WTC11 (cell line): ENCODE data around the gene APH1A. TPM values are rescaled to one million over a fixed set of nuclear protein-coding genes. Genes with fewer than 3 reads are reported as not detected.
"Not testable (repeated sequence)": the region's sequence is repeated elsewhere in the genome, so short reads cannot be mapped to it uniquely, and the experiment has no call there.

Source experiments
- ATAC-seq: fragments of 200-7000 bp; cut with Tn5 transposase; 2 replicates; pipeline ENCODE4 v1.10.0; 2021; ENCODE audit warnings: mild to moderate bottlenecking, moderate library complexity
- CTCF ChIA-PET: fragments of 300-600 bp; sonication (Branson Sonifier 250); formaldehyde crosslinking; loops from one replicate; lab custom pipeline; 2021; ENCODE audit warnings: antibody characterized with exemption; lab: Charles Lee
- POLR2A ChIA-PET: fragments of 350-600 bp; sonication (Branson Sonifier 250); formaldehyde crosslinking; loops from one replicate; lab custom pipeline; 2021; ENCODE audit warnings: antibody characterized with exemption; lab: Charles Lee
- DNase-seq: peaks from one replicate; pipeline ENCODE4 v3.0.0; 2021; ENCODE audit warnings: low spot score
- H3K27ac Mint-ChIP-seq: 2 replicates; pipeline ENCODE4 v1.8.0; 2021; ENCODE audit warnings: mixed read lengths
- H3K27me3 Mint-ChIP-seq: 2 replicates; pipeline ENCODE4 v1.8.0; 2021; ENCODE audit warnings: low read depth, mild to moderate bottlenecking, moderate library complexity, mixed read lengths
- H3K36me3 Mint-ChIP-seq: 2 replicates; pipeline ENCODE4 v1.8.0; 2021; ENCODE audit warnings: mixed read lengths
- H3K4me1 Mint-ChIP-seq: 2 replicates; pipeline ENCODE4 v1.8.0; 2022; ENCODE audit warnings: mixed read lengths
- H3K4me3 Mint-ChIP-seq: 2 replicates; pipeline ENCODE4 v1.8.0; 2021; ENCODE audit warnings: mild to moderate bottlenecking, moderate library complexity, mixed read lengths
- H3K9me3 Mint-ChIP-seq: 2 replicates; pipeline ENCODE4 v1.8.0; 2021; ENCODE audit warnings: mixed read lengths
- ATF1 ChIP-seq: sonication (generic); formaldehyde crosslinking; IDR thresholded peaks from 2 replicates; pipeline ENCODE4 v1.8.1; 2023; ENCODE audit warnings: mild to moderate bottlenecking, moderate library complexity, missing genetic modification reagents
- CREB1 ChIP-seq: sonication (generic); formaldehyde crosslinking; IDR thresholded peaks from 2 replicates; pipeline ENCODE4 v1.8.0; 2023; ENCODE audit warnings: mild to moderate bottlenecking, missing genetic modification reagents
- ELF4 ChIP-seq: sonication (generic); formaldehyde crosslinking; IDR thresholded peaks from 2 replicates; pipeline ENCODE4 v1.8.1; 2022; ENCODE audit warnings: low read depth, mild to moderate bottlenecking, moderate library complexity, missing genetic modification reagents
- ESRRA ChIP-seq: sonication (generic); formaldehyde crosslinking; IDR thresholded peaks from 2 replicates; pipeline ENCODE4 v1.8.1; 2022; ENCODE audit warnings: mild to moderate bottlenecking, missing genetic modification reagents, borderline replicate concordance
- KAT7 ChIP-seq: sonication (generic); formaldehyde crosslinking; IDR thresholded peaks from 2 replicates; pipeline ENCODE4 v1.8.1; 2023; ENCODE audit warnings: missing genetic modification reagents, mild to moderate bottlenecking, borderline replicate concordance
- MXD4 ChIP-seq: fragments of 250-450 bp; sonication (Bioruptor Pico); IDR thresholded peaks from 2 replicates; pipeline ENCODE4 v1.8.0; 2021; ENCODE audit warnings: mild to moderate bottlenecking, moderate library complexity, borderline replicate concordance
- MYBL2 ChIP-seq: sonication (generic); formaldehyde crosslinking; IDR thresholded peaks from 2 replicates; pipeline ENCODE4 v1.8.1; 2023; ENCODE audit warnings: mild to moderate bottlenecking, moderate library complexity, missing genetic modification reagents
- PRRX2 ChIP-seq: fragments of 250-450 bp; sonication (Bioruptor Pico); IDR thresholded peaks from 2 replicates; pipeline ENCODE4 v1.8.0; 2021; ENCODE audit warnings: mild to moderate bottlenecking
- RELA ChIP-seq: sonication (generic); formaldehyde crosslinking; IDR thresholded peaks from 2 replicates; pipeline ENCODE4 v1.8.1; 2022; ENCODE audit warnings: missing genetic modification reagents, mild to moderate bottlenecking, borderline replicate concordance
- SP1 ChIP-seq: sonication (generic); formaldehyde crosslinking; conservative IDR thresholded peaks from 2 replicates; pipeline ENCODE4 v1.8.1; 2022; ENCODE audit warnings: missing genetic modification reagents
- TEAD1 ChIP-seq: sonication (generic); formaldehyde crosslinking; IDR thresholded peaks from 2 replicates; pipeline ENCODE4 v1.8.0; 2022; ENCODE audit warnings: mild to moderate bottlenecking, missing genetic modification reagents
- TEAD4 ChIP-seq: sonication (generic); formaldehyde crosslinking; IDR thresholded peaks from 2 replicates; pipeline ENCODE4 v1.8.0; 2022; ENCODE audit warnings: mild to moderate bottlenecking, missing genetic modification reagents
- USF2 ChIP-seq: sonication (generic); formaldehyde crosslinking; IDR thresholded peaks from 2 replicates; pipeline ENCODE4 v1.8.1; 2023; ENCODE audit warnings: mild to moderate bottlenecking, missing genetic modification reagents, moderate library complexity
- ZBTB21 ChIP-seq: sonication (generic); formaldehyde crosslinking; IDR thresholded peaks from 2 replicates; pipeline ENCODE4 v1.8.1; 2023; ENCODE audit warnings: mild to moderate bottlenecking, missing genetic modification reagents, borderline replicate concordance
- ZBTB43 ChIP-seq: sonication (generic); formaldehyde crosslinking; IDR thresholded peaks from 2 replicates; pipeline ENCODE4 v1.8.1; 2023; ENCODE audit warnings: mild to moderate bottlenecking, missing genetic modification reagents
- ZNF121 ChIP-seq: sonication (generic); formaldehyde crosslinking; IDR thresholded peaks from 2 replicates; pipeline ENCODE4 v1.8.0; 2023; ENCODE audit warnings: missing genetic modification reagents
- ZNF138 ChIP-seq: sonication (generic); formaldehyde crosslinking; conservative IDR thresholded peaks from 2 replicates; pipeline ENCODE4 v1.8.1; 2022; ENCODE audit warnings: mild to moderate bottlenecking, moderate library complexity, missing genetic modification reagents
- ZNF219 ChIP-seq: sonication (generic); formaldehyde crosslinking; IDR thresholded peaks from 2 replicates; pipeline ENCODE4 v1.8.0; 2023; ENCODE audit warnings: missing genetic modification reagents, mild to moderate bottlenecking, borderline replicate concordance
- ZNF317 ChIP-seq: sonication (generic); formaldehyde crosslinking; IDR thresholded peaks from 2 replicates; pipeline ENCODE4 v1.8.1; 2023; ENCODE audit warnings: low read depth, mild to moderate bottlenecking, moderate library complexity, missing genetic modification reagents, borderline replicate concordance
- ZNF512 ChIP-seq: sonication (generic); formaldehyde crosslinking; IDR thresholded peaks from 2 replicates; pipeline ENCODE4 v1.8.1; 2022; ENCODE audit warnings: missing genetic modification reagents, borderline replicate concordance
- total RNA-seq: library from RNA; stranded (reverse); gene quantifications from 3 replicates; pipeline ENCODE4 v1.2.3, GENCODE V29; 2021
- TF ChIP-seq, protein P1 (sequence below): sonication (generic); formaldehyde crosslinking; IDR thresholded peaks from 2 replicates; pipeline ENCODE4 v1.8.1; 2022; ENCODE audit warnings: mild to moderate bottlenecking, missing genetic modification reagents, moderate library complexity, borderline replicate concordance
- TF ChIP-seq, protein P2 (sequence below): fragments of 250-450 bp; sonication (Bioruptor Pico); IDR thresholded peaks from 2 replicates; pipeline ENCODE4 v1.9.0; 2021; ENCODE audit warnings: mild to moderate bottlenecking

APH1A gene
- total RNA-seq, 1 experiment from 2014 or later, result 120 TPM

GRCh38 chr1:150309758-150310508 is 41.1 kb upstream of the APH1A start:
- Mint-ChIP-seq H3K4me3 (no peak overlapping the region), H3K9me3 (no peaks in the 10 kb centered on the region), H3K36me3 (peaks cover 25% of the 10 kb centered on the region), H3K27ac (peak overlapping the region; percentile 79; the same call in 1 of the 2 replicates), H3K4me1 (peaks cover 9% of the 10 kb centered on the region), H3K27me3 (no peaks in the 10 kb centered on the region)
- no peak for ATAC-seq
- no peak for DNase-seq
- 0 out of 2 replicates have a peak, but pooled peaks have one; percentile 31 for TF ChIP-seq PRRX2 (CRISPR knock-in tag)
- TF ChIP-seq MXD4 (CRISPR knock-in tag), result no peak
- POLR2A ChIA-PET, result no interaction called here
- CTCF ChIA-PET, result no interaction called here

DNA sequence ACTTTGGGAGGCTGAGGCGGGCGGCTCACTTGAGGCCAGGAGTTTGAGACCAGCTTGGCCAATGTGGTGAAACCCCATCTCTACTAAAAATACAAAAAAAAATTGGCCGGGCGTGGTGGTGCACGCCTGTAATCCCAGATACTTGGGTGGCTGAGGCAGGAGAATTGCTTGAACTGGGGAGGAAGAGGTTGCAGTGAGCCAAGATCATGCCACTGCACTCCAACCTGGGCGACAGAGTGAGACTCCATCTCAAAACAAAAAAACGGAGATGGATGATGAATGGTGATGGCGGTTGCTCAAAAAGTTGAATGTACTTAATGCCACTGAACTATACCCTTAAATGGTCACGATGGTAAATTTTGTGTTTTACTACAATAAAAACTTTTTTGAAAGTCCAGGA is 39.8 kb upstream of the APH1A start:
- CTCF ChIA-PET, H3K4me3 Mint-ChIP-seq, H3K27ac Mint-ChIP-seq, ATAC-seq, POLR2A ChIA-PET, H3K27me3 Mint-ChIP-seq, H3K9me3 Mint-ChIP-seq, DNase-seq: not testable (repeated sequence)
- Mint-ChIP-seq H3K36me3 (peaks cover 34% of the 10 kb centered on the region), H3K4me1 (peaks cover 13% of the 10 kb centered on the region)

DNA sequence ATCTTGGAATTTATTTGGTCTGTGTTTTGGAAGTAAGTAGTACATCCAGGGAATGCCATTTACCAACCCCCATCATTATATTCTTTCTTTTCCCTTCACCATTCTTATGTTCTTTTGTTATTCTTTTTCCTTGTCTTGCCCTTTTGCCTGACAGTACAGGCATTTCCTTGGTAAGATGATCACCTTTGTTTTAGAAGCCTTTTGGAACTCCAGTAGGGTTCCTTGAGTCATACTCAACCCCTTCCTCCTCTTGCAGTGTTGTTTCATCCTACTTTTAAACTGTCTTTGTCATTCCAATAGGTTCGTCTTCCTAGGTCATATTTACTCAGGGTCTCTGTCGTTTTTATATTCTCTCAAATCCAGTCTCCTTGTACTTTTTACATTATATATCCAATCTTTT is 34.1 kb upstream of the APH1A start:
- no peak for DNase-seq
- Mint-ChIP-seq H3K27me3 (no peaks in the 10 kb centered on the region), H3K27ac (peak overlapping the region; percentile 92), H3K36me3 (peaks cover 67% of the 10 kb centered on the region), H3K4me3 (peak overlapping the region; percentile 44), H3K4me1 (peaks cover 37% of the 10 kb centered on the region), H3K9me3 (no peaks in the 10 kb centered on the region)
- no peak for TF ChIP-seq ZNF317 (CRISPR knock-in tag)
- TF ChIP-seq ZNF219 (CRISPR knock-in tag), result no peak
- no peak for TF ChIP-seq USF2 (CRISPR knock-in tag)
- ChIA-PET CTCF (no interaction called here), POLR2A (interaction anchor here (1.0 kb wide), 1 partner anchor 61 kb away, joined by 3 read pairs; the partner anchor contains the start of gene RPRD2)
- peak; percentile 59 for ATAC-seq

DNA sequence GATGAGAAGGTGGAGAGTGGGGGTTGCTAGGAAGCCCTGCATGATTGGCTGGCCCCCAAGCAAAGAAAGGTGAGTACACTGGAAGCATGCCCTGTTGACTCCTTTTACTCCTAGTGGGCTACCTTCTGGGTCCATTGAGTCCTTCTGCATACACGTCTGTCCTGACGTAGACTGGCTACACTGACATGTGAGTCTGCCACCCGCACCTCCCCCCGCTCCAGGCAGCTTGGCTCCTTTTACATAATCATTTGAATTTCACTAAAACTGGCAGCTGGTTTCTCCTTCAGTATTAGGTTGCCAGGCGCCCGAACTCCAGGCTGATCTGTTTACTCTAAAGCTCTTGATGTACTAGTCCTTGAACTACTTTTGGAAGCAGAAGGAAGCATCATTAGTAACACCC is 33.5 kb upstream of the APH1A start:
- CTCF ChIA-PET, result interaction anchor here (2.1 kb wide), 1 partner anchor 46 kb away, joined by 5 read pairs; no protein-coding TSS in a partner anchor
- POLR2A ChIA-PET, result interaction anchor here (1.0 kb wide), 1 partner anchor 61 kb away, joined by 3 read pairs; the partner anchor contains the start of gene RPRD2
- Mint-ChIP-seq H3K9me3 (no peaks in the 10 kb centered on the region), H3K36me3 (peaks cover 70% of the 10 kb centered on the region), H3K4me3 (peak overlapping the region; percentile 44), H3K4me1 (peaks cover 37% of the 10 kb centered on the region), H3K27ac (peak overlapping the region; percentile 92), H3K27me3 (no peaks in the 10 kb centered on the region)
- TF ChIP-seq RELA (CRISPR knock-in tag) (no peak), KAT7 (no peak), ATF1 (CRISPR knock-in tag) (no peak), SP1 (CRISPR knock-in tag) (no peak), PRRX2 (CRISPR knock-in tag) (no peak), TEAD1 (no peak), ZNF138 (no peak), MYBL2 (CRISPR knock-in tag) (no peak), ESRRA (CRISPR knock-in tag) (no peak), ZNF121 (CRISPR knock-in tag) (no peak), ZBTB43 (CRISPR knock-in tag) (no peak), ZBTB21 (CRISPR knock-in tag) (no peak), ELF4 (no peak), CREB1 (CRISPR knock-in tag) (no peak), ZNF512 (CRISPR knock-in tag) (no peak), TEAD4 (CRISPR knock-in tag) (no peak)
- TF ChIP-seq, protein P1, sequence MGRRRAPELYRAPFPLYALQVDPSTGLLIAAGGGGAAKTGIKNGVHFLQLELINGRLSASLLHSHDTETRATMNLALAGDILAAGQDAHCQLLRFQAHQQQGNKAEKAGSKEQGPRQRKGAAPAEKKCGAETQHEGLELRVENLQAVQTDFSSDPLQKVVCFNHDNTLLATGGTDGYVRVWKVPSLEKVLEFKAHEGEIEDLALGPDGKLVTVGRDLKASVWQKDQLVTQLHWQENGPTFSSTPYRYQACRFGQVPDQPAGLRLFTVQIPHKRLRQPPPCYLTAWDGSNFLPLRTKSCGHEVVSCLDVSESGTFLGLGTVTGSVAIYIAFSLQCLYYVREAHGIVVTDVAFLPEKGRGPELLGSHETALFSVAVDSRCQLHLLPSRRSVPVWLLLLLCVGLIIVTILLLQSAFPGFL, result no peak
- TF ChIP-seq, protein P2, sequence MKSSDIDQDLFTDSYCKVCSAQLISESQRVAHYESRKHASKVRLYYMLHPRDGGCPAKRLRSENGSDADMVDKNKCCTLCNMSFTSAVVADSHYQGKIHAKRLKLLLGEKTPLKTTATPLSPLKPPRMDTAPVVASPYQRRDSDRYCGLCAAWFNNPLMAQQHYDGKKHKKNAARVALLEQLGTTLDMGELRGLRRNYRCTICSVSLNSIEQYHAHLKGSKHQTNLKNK (CRISPR knock-in tag), result no peak
- ATAC-seq, result peak; percentile 40
- DNase-seq, result peak; percentile 44
